ENCODE measurements around the gene OAS2.
"Not testable (repeated sequence)": the region's sequence is repeated elsewhere in the genome, so short reads cannot be mapped to it uniquely, and the experiment has no call there.

OAS2 gene

DNA sequence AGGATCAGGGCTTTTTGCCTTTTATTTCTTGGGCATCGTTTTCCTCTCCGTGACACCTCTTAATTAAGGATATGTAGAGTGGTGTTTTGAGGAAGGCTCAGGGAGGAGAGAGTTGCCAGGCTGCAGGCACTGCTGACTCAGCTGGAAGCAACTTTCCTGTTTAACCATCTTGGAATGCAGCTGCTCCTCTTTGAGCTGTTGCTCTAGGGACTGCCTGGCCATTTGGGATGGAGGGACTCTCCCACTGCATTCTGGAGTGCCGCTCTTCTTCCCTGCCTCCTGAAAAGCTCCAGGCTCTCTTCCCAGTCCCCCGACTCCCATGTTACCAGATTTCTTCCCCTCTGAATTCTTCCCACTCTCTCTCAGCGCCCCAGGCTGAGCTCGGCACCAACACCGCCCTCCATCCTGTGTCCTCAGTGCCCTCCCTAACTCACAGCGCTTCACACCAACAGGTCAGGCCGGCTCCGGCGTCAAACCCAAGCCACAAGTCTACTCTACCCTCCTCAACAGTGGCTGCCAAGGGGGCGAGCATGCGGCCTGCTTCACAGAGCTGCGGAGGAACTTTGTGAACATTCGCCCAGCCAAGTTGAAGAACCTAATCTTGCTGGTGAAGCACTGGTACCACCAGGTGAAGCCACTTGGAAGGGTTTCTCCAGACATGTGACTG lies 34.2 kb upstream of the OAS2 start:
- Mint-ChIP-seq H3K9me3 (no peaks in the 10 kb centered on the region), H3K4me3 (no peak overlapping the region), H3K36me3 (ENCODE audit: low read depth) (peaks cover 31% of the 10 kb centered on the region), H3K4me1 (ENCODE audit: low read depth) (peaks cover 13% of the 10 kb centered on the region), H3K27ac (no peak overlapping the region), H3K27me3 (no peaks in the 10 kb centered on the region)

DNA sequence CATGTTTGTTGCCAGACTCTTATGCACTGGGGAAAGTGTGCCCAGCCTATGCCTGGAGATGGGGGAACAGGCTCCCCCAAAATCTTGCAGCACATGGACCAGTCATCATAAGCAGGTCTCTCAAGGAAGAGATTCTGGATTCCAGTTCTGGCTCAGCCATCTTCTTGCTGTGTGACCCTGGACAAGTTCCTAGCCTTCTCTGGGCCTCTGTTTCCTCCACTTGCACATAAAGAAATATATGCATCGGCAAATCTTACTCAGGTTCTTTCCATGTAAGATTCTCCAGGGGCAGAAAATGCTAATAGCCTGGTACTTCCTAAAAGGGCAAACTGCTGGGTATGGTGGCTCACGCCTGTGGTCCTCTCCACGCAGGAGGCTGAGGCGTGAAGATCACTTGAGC lies 32.8 kb upstream of the OAS2 start:
- H3K4me3 Mint-ChIP-seq, result no peak overlapping the region
- H3K4me1 Mint-ChIP-seq (ENCODE audit: low read depth), result no peaks in the 10 kb centered on the region
- H3K9me3 Mint-ChIP-seq, result no peaks in the 10 kb centered on the region
- H3K36me3 Mint-ChIP-seq (ENCODE audit: low read depth), result peaks cover 40% of the 10 kb centered on the region
- no peaks in the 10 kb centered on the region for H3K27me3 Mint-ChIP-seq
- no peak overlapping the region for H3K27ac Mint-ChIP-seq

DNA sequence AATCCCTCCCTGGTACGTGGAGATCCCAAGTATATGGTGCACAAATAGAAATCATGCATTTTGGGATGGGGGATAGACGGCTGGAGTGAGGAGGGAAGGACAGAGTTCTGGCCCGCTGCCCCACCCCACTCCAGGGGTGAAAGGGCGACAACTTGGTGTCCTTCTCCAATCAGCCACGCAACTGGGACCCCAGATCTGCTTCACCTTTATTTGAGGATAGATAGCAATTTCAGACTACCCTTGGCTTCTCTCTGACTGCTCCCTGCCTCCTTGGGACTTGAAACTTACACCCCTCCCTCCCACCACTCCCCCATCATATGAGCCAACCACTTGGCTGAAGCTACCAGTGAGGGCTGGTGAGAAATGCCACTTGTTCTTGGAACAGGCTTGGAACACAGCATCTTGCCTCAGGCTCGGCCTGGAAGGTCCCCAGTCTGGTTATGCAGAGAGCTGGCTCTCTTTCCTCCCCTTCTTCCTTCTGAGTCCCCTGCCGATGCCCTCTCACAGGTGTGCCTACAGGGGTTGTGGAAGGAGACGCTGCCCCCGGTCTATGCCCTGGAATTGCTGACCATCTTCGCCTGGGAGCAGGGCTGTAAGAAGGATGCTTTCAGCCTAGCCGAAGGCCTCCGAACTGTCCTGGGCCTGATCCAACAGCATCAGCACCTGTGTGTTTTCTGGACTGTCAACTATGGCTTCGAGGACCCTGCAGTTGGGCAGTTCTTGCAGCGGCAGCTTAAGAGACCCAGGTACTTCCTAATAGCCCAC lies 31.9 kb upstream of the OAS2 start:
- H3K27me3 Mint-ChIP-seq, result no peaks in the 10 kb centered on the region
- H3K9me3 Mint-ChIP-seq, result no peaks in the 10 kb centered on the region
- no peaks in the 10 kb centered on the region for H3K4me1 Mint-ChIP-seq (ENCODE audit: low read depth)
- H3K4me3 Mint-ChIP-seq, result no peak overlapping the region
- no peak overlapping the region for H3K27ac Mint-ChIP-seq
- H3K36me3 Mint-ChIP-seq (ENCODE audit: low read depth), result peaks cover 47% of the 10 kb centered on the region

DNA sequence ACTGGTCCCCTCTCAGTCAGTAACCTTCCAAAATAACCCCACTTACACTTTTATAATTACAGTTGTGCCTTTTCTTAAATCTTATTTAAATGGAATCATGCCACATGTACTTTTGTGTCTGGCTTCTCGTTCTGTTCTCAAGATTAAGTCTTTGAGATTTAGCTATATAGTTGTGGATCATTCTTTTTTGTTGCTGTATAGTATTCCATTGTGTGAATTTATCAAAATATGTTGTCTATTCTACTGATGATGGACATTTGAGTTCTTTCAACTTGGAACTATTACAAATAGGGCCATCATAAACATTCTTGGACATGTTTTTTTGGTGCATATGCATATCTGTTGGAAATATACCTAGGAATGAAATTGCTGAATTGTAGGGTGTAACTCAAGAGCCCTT lies 31.0 kb upstream of the OAS2 start:
- H3K4me1 Mint-ChIP-seq (ENCODE audit: low read depth), result no peaks in the 10 kb centered on the region
- no peak overlapping the region for H3K27ac Mint-ChIP-seq
- H3K27me3 Mint-ChIP-seq, result no peaks in the 10 kb centered on the region
- no peak overlapping the region for H3K4me3 Mint-ChIP-seq
- no peaks in the 10 kb centered on the region for H3K9me3 Mint-ChIP-seq
- peaks cover 55% of the 10 kb centered on the region for H3K36me3 Mint-ChIP-seq (ENCODE audit: low read depth)

DNA sequence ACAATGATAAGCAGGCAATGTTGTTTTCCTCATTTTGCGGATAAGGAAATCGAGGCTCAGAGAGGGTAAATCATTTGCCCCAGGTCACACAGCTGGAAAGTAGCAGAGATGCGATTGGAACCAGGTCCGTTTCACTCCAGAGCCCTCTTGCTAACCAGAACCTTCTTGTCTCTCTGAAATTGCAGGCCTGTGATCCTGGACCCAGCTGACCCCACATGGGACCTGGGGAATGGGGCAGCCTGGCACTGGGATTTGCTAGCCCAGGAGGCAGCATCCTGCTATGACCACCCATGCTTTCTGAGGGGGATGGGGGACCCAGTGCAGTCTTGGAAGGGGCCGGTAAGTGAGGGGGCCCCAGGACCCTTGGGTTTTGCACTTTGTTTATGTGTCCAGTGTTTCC lies 30.6 kb upstream of the OAS2 start:
- Mint-ChIP-seq H3K27me3 (no peaks in the 10 kb centered on the region), H3K4me1 (ENCODE audit: low read depth) (no peaks in the 10 kb centered on the region), H3K9me3 (no peaks in the 10 kb centered on the region), H3K4me3 (no peak overlapping the region), H3K36me3 (ENCODE audit: low read depth) (peaks cover 59% of the 10 kb centered on the region), H3K27ac (no peak overlapping the region)

DNA sequence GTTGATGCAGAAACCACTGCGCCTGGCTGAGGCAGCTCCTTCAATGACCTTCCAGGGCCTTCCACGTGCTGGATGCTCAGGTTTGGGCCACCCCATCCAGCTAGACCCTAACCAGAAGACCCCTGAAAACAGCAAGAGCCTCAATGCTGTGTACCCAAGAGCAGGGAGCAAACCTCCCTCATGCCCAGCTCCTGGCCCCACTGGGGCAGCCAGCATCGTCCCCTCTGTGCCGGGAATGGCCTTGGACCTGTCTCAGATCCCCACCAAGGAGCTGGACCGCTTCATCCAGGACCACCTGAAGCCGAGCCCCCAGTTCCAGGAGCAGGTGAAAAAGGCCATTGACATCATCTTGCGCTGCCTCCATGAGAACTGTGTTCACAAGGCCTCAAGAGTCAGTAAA lies 29.5 kb upstream of the OAS2 start:
- H3K9me3 Mint-ChIP-seq, result no peaks in the 10 kb centered on the region
- peaks cover 64% of the 10 kb centered on the region for H3K36me3 Mint-ChIP-seq (ENCODE audit: low read depth)
- no peak overlapping the region for H3K4me3 Mint-ChIP-seq
- H3K27me3 Mint-ChIP-seq, result no peaks in the 10 kb centered on the region
- H3K27ac Mint-ChIP-seq, result no peak overlapping the region
- no peaks in the 10 kb centered on the region for H3K4me1 Mint-ChIP-seq (ENCODE audit: low read depth)

DNA sequence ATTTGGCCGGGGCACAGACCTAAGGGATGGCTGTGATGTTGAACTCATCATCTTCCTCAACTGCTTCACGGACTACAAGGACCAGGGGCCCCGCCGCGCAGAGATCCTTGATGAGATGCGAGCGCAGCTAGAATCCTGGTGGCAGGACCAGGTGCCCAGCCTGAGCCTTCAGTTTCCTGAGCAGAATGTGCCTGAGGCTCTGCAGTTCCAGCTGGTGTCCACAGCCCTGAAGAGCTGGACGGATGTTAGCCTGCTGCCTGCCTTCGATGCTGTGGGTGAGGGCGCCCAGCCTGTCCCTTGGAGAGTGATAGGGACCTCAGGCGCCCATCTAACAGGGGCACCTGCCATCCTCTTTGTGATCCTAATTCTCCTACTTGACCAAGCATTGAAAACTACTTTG lies 27.6 kb upstream of the OAS2 start:
- peaks cover 64% of the 10 kb centered on the region for H3K36me3 Mint-ChIP-seq (ENCODE audit: low read depth)
- no peaks in the 10 kb centered on the region for H3K9me3 Mint-ChIP-seq

DNA sequence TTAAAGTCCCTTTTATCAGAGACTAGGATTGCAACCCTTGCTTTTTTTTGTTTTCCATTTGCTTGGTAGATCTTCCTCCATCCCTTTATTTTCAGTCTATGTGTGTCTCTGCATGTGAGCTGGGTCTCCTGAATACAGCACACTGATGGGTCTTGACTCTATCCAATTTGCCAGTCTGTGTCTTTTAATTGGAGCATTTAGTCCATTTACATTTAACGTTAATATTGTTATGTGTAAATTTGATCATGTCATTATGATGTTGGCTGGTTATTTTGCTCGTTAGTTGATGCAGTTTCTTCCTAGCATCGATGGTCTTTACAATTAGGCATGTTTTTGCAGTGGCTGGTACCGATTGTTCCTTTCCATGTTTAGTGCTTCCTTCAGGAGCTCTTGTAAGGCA lies 21.2 kb upstream of the OAS2 start:
- H3K27me3 Mint-ChIP-seq; H3K4me3 Mint-ChIP-seq; H3K9me3 Mint-ChIP-seq; H3K27ac Mint-ChIP-seq; H3K4me1 Mint-ChIP-seq (ENCODE audit: low read depth): not testable (repeated sequence)
- H3K36me3 Mint-ChIP-seq (ENCODE audit: low read depth), result peaks cover 76% of the 10 kb centered on the region

More for the DNA sequence above, 27.6 kb upstream of the OAS2 start:
- H3K27ac Mint-ChIP-seq, result no peak overlapping the region
- H3K4me3 Mint-ChIP-seq, result no peak overlapping the region
- H3K4me1 Mint-ChIP-seq (ENCODE audit: low read depth), result no peaks in the 10 kb centered on the region
- no peaks in the 10 kb centered on the region for H3K27me3 Mint-ChIP-seq

DNA sequence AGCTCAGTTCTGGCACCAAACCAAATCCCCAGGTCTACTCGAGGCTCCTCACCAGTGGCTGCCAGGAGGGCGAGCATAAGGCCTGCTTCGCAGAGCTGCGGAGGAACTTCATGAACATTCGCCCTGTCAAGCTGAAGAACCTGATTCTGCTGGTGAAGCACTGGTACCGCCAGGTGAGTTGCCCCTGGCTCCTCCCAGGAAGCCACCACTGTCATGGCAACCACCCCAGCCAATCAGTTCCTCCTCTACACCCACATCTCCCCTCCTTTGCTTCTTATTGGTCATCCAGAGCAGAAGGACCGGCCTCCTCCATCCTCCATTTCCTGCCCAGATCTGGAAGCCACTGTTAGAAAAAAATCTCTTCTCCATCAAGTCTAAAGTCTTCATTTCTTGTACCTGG lies 17.2 kb upstream of the OAS2 start:
- Mint-ChIP-seq H3K4me3 (no peak overlapping the region), H3K27ac (no peak overlapping the region), H3K9me3 (no peaks in the 10 kb centered on the region), H3K36me3 (ENCODE audit: low read depth) (peaks cover 72% of the 10 kb centered on the region), H3K4me1 (ENCODE audit: low read depth) (peaks cover 5% of the 10 kb centered on the region), H3K27me3 (no peaks in the 10 kb centered on the region)

DNA sequence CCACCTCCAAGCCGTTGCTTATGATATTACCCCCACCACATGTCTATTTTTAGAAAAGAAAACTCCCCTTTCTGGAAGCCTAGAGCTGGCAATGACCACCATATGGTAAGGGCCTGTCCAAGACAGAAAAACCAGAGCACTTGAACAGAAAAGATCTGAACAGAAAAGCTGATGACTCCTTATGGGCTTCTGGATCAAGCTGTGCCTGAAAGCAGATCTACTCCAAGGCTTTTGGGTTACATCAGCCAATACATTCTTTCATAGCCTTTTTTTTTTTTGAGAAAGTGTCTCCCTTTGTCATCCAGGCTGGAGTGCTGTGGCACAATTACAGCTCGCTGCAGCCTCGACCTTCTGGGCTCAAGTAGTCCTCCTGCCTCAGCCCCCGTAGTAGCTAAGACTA lies 16.8 kb upstream of the OAS2 start:
- no peak overlapping the region for H3K27ac Mint-ChIP-seq
- no peaks in the 10 kb centered on the region for H3K9me3 Mint-ChIP-seq
- H3K4me1 Mint-ChIP-seq (ENCODE audit: low read depth), result peaks cover 5% of the 10 kb centered on the region
- no peak overlapping the region for H3K4me3 Mint-ChIP-seq
- H3K36me3 Mint-ChIP-seq (ENCODE audit: low read depth), result peaks cover 72% of the 10 kb centered on the region
- H3K27me3 Mint-ChIP-seq, result no peaks in the 10 kb centered on the region

DNA sequence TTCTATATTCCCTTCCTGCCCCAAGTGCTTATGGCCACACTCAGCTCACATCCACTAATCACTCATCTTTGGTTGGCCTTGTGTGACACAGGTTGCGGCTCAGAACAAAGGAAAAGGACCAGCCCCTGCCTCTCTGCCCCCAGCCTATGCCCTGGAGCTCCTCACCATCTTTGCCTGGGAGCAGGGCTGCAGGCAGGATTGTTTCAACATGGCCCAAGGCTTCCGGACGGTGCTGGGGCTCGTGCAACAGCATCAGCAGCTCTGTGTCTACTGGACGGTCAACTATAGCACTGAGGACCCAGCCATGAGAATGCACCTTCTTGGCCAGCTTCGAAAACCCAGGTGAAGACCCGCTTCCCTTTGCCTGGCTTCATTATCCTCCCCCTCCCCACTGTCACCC lies 15.8 kb upstream of the OAS2 start:
- Mint-ChIP-seq H3K9me3 (no peaks in the 10 kb centered on the region), H3K36me3 (ENCODE audit: low read depth) (peaks cover 68% of the 10 kb centered on the region), H3K27ac (no peak overlapping the region)

DNA sequence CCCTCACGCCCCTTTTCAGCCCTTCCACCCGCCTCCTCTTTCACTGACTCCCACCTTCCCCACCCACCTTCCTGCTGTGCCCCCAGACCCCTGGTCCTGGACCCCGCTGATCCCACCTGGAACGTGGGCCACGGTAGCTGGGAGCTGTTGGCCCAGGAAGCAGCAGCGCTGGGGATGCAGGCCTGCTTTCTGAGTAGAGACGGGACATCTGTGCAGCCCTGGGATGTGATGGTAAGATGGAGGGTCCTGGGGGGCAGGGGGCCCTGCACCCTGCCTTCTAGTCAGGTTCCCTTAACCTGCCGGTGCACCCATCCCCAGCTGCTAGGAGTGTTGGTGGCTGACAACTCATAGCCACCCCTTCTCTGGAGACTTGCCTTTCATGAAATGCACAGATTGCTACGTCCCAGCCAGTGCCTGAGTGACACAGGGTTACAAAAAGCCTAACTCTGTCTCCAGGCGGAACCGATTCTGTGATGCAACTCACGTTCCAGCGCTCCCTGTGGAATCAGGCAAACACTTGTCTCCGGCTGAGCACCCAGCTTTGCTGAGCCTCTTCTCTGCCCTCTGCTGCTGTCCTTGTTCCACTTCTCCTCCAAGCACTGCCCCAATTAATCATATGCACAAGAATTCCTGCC lies 15.0 kb upstream of the OAS2 start:
- Mint-ChIP-seq H3K4me1 (ENCODE audit: low read depth) (peaks cover 5% of the 10 kb centered on the region), H3K4me3 (no peak overlapping the region), H3K27ac (no peak overlapping the region), H3K36me3 (ENCODE audit: low read depth) (peaks cover 70% of the 10 kb centered on the region), H3K9me3 (no peaks in the 10 kb centered on the region), H3K27me3 (no peaks in the 10 kb centered on the region)

More for the DNA sequence above, 15.8 kb upstream of the OAS2 start:
- Mint-ChIP-seq H3K4me3 (no peak overlapping the region), H3K4me1 (ENCODE audit: low read depth) (peaks cover 5% of the 10 kb centered on the region), H3K27me3 (no peaks in the 10 kb centered on the region)

DNA sequence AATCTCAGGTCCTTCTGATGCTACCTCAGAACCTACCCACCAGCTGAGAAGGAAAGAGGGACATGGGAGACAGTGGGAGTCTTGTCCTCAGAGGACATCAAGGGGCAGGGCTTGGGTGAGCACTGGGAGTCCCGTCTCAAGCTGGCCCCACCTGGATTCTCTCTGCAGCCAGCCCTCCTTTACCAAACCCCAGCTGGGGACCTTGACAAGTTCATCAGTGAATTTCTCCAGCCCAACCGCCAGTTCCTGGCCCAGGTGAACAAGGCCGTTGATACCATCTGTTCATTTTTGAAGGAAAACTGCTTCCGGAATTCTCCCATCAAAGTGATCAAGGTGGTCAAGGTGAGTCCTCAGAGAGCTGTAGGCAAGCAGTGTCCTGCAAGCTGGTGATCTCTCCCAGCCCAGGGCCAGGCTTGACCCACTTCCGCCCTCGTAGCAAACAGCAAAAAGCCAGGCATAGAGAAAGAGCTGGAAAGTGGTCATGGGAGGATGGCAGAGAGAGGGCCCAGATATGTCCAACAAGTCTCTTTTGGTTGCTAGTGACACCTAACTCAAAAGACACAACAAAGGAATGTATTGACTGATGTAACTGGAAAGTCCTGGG lies 14.2 kb upstream of the OAS2 start:
- Mint-ChIP-seq H3K4me1 (ENCODE audit: low read depth) (peaks cover 5% of the 10 kb centered on the region), H3K27me3 (no peaks in the 10 kb centered on the region), H3K4me3 (no peak overlapping the region), H3K27ac (no peak overlapping the region), H3K36me3 (ENCODE audit: low read depth) (peaks cover 66% of the 10 kb centered on the region), H3K9me3 (no peaks in the 10 kb centered on the region)

DNA sequence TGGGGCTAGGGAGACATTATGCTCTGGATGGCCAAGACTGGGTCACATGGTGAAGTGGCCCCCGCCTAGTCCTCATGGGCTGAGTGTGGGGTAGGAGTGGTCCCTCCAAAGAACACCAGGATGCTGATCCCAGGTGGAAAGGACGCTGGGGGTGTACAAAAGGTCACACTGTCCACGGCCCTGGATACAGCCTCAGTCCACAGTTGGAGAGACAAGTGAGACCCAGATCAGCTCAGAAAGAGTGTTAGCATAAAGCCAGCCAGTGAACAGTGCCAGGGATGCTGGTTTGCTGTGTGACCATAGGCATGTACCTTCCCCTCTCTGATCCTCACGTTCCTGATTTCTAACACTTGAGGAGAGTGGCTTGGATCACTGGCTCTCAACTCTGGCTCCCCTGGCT lies 13.4 kb upstream of the OAS2 start:
- H3K9me3 Mint-ChIP-seq, result no peaks in the 10 kb centered on the region
- peaks cover 62% of the 10 kb centered on the region for H3K36me3 Mint-ChIP-seq (ENCODE audit: low read depth)
- H3K4me1 Mint-ChIP-seq (ENCODE audit: low read depth), result peaks cover 5% of the 10 kb centered on the region
- H3K27me3 Mint-ChIP-seq, result no peaks in the 10 kb centered on the region
- no peak overlapping the region for H3K27ac Mint-ChIP-seq
- no peak overlapping the region for H3K4me3 Mint-ChIP-seq

DNA sequence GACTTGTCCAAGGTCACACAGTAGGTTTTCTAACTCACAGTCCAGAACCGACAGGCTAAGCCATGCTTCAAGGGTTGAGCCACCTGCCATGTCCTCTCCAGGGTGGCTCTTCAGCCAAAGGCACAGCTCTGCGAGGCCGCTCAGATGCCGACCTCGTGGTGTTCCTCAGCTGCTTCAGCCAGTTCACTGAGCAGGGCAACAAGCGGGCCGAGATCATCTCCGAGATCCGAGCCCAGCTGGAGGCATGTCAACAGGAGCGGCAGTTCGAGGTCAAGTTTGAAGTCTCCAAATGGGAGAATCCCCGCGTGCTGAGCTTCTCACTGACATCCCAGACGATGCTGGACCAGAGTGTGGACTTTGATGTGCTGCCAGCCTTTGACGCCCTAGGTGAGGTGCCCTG lies 12.7 kb upstream of the OAS2 start:
- peaks cover 5% of the 10 kb centered on the region for H3K4me1 Mint-ChIP-seq (ENCODE audit: low read depth)
- no peaks in the 10 kb centered on the region for H3K27me3 Mint-ChIP-seq
- peaks cover 64% of the 10 kb centered on the region for H3K36me3 Mint-ChIP-seq (ENCODE audit: low read depth)
- H3K9me3 Mint-ChIP-seq, result no peaks in the 10 kb centered on the region
- no peak overlapping the region for H3K4me3 Mint-ChIP-seq
- no peak overlapping the region for H3K27ac Mint-ChIP-seq
